Inflammatory macrophage (primary cell): ENCODE measurements around the gene OR2A12.
"Not testable (repeated sequence)": the region's sequence is repeated elsewhere in the genome, so short reads cannot be mapped to it uniquely, and the experiment has no call there.

Source experiments
- DNase-seq, 2 donors: peaks; one replicate each; pipeline ENCODE4 v3.0.0-alpha.2; 2020 to 2022
- total RNA-seq, 18 experiments: gene quantifications; one replicate each; lab custom pipeline; 2026; ENCODE audit warnings: mixed read lengths in 6 of 18, inconsistent platforms in 2 of 18; lab: John Stamatoyannopoulos, UW

OR2A12 gene, protein sequence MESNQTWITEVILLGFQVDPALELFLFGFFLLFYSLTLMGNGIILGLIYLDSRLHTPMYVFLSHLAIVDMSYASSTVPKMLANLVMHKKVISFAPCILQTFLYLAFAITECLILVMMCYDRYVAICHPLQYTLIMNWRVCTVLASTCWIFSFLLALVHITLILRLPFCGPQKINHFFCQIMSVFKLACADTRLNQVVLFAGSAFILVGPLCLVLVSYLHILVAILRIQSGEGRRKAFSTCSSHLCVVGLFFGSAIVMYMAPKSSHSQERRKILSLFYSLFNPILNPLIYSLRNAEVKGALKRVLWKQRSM
- 0 to 0.10 (median 0) reads per million in 18 experiments for total RNA-seq

DNA sequence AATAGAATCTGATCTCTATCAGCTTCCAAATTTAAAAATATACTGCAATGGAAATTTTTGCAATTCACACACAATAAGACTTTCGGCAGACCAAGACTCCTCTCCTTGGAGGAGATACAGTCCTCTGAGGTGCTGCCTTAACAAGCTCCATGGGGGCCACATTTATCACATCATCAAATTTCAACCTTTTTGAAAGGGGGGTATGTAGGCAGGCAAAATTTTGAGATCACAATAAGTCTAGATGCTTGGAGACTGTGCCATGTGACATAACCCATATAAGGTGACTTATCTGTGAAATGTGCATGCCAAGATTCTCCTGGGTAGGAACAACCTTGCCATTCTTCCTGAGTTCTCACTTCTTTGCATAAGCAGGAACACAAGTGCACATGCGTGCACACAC lies at the start of gene OR2A12:
Gene OR2A12, plus strand, starts transcription at position 301 of the 400 bp plus-strand sequence. CDS start 8,830 bp downstream, outside the sequence.
- DNase-seq = no peak

DNA sequence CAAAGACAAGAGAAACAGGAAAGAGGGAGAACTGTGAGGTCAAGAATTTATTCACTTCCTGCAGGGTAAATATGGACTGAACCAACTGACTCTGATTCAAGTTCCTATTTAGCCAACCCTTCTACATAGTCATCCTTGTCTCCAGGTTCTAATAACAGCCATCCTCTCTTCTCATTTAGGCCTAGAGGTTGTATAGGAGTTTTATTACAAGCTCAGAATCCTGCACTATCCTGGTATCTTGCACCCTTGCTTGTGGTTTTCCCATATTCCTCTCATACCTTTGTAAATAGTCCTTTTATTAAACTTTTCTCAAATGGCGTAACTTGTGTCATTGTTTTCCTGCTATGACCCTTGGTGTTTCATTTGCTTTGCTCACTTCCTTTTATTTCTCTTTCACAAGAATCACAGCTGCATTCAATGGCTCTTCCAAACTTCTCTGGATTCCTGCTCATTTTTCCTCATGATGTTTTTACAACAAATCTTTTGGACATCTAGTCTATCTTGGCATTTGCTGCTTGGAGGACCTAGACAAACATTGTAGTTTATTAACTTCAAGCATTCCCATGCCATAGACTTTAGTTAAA lies 49.7 kb upstream of the OR2A12 start:
- no peak for DNase-seq

DNA sequence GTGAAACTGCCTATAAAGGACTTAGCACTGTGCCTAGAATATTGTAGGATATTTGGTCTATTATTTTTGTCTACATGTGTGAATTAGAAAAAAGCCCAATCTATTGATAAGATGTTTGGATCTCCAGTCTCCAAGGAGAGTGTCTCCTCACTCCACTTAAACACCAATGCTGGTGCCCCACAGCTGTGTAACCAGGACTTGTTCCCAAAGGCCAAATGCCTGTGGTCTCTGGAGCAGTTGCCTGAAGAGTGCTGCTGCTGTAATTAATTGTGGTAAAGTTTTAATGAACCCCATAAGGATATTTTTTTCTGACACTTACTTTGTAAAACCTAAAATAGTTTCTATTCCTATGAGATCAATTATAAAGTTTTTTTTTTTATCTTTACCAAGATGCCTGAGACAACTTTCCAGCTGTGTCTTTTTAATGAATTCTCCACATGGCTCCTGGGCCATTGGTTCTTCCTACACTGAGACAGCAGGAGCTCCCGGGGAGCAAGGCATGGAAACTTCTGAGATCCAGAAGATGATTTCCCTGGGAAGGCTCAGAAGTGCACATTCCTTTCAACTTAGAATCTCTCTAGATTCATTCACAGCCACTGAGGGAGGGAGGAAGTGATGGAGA lies 48.6 kb upstream of the OR2A12 start:
- no peak for DNase-seq

DNA sequence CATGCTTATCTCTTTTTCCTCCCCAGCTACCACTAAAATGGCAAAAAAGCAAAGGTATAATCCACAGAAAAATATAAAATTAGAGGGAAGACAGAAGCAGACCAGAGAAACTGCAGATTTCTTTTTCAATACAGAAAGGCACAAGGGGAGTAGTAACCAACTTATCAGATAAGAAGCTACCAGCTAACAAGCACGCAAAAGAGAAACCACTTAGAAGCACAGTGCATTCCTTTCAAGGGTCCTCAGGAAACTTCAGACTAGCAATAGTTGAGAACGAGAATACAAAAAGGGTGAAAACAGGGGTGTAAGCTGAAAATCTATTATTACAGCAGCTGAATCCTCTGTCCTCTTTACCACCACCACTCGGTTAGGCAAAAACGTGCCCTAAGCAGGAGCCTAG lies 47.2 kb upstream of the OR2A12 start:
- DNase-seq = no peak

DNA sequence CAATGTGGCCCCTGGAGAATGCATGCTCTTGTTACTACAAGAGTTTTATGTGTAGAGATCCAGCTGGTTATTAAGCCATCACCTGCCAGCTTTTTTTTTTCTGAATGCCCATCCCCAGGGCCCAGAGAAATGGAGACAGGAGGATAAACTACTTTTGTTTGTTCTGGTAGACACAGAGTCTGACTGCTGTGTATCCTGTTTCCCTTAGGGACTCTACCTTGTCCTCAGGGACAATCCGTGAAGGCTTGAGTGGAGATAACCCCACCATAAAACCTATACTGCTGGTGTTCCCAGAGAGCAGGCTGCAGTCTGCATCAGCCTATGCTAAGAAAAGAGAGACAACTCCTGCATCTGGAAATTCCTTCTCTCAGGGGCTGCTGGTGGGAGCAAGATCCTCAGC lies 37.4 kb upstream of the OR2A12 start, which contains the start of gene OR2A5:
Gene OR2A5, plus strand, starts transcription at position 301 of the 400 bp plus-strand sequence. CDS start 1,454 bp downstream, outside the sequence.
- DNase-seq = no peak

DNA sequence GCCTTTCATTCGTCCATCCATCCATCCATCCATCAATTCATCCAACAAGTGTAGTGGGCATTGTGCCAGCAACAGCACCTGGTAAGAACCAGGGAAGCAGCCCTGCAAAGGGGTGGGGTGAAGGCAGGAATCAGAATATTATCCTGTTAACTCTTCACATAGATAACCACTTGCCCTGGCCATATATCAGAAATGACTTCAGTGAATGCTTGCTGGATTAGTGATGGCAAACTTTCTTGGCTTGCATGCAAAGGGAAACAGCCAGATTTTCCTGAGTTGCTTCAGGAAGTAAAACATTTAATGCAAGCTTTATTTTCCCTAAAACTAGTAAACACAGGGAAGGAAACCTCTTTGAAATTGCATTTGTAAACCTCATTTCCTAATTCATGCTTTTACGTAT lies 36.6 kb upstream of the OR2A12 start:
- no peak for DNase-seq

DNA sequence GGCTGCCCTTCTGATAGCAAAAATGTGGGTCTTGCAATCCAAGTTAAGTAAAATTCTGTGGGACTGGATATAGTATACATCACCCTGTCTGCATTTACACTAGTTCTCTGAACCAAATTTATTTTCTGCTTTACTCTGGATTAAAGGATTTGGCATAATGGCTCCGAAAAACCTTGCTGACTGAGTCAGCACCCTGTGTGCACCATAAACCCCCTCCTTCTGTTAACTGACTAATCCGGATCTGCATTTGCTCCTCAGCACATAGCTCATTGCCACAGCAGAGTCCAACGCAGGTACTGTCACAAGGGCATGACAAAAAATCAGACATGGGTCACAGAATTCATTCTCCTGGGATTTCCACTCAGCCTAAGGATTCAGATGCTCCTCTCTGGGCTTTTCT lies 36.0 kb upstream of the OR2A12 start:
- no peak for DNase-seq

DNA sequence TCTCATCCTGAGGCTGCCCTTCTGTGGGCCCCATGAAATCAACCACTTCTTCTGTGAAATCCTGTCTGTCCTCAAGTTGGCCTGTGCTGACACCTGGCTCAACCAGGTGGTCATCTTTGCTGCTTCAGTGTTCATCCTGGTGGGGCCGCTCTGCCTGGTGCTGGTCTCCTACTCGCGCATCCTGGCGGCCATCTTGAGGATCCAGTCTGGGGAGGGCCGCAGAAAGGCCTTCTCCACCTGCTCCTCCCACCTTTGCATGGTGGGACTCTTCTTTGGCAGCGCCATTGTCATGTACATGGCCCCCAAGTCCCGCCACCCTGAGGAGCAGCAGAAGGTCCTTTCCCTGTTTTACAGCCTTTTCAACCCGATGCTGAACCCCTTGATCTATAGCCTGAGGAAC lies 35.2 kb upstream of the OR2A12 start:
- not testable (repeated sequence) for DNase-seq

DNA sequence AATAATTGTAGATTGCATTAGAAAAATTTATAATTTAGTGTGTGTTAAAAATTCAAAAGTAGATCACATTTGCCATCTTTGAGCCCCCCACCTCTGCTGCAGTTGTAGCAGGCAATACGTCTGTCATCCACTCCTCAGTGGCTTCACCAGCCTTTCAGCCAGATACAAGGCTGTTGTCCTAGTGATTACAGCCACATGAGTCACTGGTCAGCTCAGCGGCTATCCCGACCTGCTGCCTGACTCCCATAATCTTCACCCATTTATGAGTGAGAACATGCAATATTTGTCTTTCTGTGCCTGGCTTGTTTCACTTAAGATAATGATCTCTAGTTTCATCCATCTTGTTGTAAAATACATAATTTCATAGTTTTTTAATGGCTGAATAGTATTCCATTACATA lies 28.1 kb upstream of the OR2A12 start:
- no peak for DNase-seq

DNA sequence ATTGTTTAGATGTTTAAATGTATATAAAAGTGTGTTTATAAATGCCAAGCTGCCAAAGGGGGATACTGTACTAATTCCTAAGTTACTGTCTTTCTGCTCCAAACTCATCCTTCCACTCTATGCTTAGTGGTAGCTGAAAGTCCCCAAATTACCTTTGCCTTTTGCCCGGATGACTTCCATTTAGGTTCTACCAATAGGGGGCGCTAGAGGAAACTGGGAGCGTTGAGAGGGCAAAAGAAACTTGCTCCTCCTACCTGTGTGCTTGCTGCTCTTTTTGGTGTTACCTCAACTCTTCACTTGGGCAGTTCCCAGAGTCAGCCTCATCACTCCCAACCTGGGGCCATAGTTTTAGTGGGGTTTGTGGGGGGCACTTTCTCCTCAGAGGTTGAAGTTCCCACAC lies 22.4 kb upstream of the OR2A12 start:
- no peak for DNase-seq

DNA sequence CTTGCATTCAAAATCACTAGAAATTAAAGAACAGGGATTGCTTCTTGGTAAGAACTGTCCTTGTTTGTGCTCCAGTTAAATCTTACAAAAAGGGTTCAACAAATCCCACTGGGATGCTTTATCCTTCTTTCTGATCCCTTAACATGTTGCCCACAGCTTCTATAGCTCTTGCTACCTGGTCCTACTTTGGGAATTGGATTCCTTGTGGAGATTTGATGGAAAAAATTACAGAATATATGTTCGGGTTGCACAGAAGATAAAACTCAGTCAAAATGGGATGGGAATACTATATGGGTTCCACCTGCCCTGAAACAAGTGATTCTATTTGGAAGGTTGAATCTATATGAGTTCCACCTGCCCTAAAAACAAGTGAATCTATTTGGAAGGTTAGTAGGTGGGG lies 16.6 kb upstream of the OR2A12 start, which contains the start of gene OR2A25:
Gene OR2A25, plus strand, starts transcription at position 301 of the 400 bp plus-strand sequence. CDS start 4,409 bp downstream, outside the sequence.
- DNase-seq = no peak

DNA sequence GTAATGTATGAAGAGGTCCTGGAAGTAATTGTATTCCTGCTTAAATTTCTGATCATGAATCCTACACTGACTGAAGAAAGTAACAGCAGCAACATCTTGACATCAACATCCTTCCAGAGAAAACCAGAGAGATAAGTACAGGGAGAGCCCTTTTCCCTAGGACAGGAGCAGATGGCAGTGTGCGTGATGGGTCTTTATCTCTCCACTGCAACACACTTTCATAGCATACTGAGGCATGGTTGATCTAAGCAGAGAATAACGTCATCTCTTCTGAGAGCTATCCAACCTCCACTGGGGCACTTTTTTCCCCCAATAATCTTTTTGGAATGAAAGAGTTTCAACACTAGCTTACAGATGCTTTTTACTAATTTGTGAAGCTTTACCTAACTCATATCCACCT lies 16.1 kb upstream of the OR2A12 start:
- no peak for DNase-seq

DNA sequence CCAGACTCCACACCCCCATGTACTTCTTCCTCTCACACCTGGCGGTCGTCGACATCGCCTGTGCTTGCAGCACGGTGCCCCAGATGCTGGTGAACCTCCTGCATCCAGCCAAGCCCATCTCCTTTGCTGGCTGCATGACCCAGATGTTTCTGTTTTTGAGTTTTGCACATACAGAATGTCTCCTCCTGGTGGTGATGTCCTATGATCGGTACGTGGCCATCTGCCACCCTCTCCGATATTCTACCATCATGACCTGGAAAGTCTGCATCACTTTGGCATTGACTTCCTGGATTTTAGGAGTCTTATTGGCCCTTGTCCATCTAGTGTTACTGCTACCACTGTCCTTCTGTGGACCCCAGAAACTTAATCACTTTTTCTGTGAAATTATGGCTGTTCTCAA lies 11.7 kb upstream of the OR2A12 start:
- no peak for DNase-seq

DNA sequence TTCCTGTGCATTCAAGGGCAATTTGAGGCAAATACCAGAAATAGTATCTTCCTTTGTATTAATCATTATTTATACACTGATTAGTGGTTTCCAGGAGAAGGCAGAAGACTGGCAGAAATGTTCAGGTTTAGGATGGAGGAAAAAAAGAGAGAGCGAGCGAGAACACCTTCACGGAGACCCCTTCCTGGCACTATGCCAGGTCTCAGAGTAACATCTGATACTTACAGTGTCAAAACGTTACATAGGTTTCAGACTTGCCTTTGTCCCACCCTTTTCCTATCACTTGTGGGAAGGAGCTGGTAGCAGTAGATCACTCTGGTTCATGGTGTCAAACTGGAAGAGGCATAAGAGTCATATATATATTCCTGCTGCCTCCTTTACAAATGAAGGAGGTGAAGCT lies 652 bp downstream of the OR2A12 start:
- DNase-seq = no peak

DNA sequence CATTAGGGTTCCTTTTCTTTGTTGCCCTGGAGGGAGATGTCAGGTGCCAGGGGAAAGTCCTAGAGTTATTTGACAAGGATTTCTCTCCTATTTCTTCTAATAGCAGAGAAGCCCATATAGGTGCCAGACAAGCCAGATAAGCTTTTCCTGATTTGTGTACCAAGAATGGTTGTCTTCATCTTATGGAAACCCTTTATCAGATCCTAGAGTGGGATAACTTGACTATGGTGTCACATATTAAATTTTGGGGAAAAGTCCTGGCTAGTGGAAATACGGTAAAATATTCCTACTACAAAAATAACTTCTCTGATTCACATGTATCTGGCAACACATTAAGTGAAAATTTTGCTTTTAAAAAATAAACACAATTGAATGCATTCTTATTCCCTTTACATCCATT lies 1.2 kb downstream of the OR2A12 start:
- DNase-seq = no peak

DNA sequence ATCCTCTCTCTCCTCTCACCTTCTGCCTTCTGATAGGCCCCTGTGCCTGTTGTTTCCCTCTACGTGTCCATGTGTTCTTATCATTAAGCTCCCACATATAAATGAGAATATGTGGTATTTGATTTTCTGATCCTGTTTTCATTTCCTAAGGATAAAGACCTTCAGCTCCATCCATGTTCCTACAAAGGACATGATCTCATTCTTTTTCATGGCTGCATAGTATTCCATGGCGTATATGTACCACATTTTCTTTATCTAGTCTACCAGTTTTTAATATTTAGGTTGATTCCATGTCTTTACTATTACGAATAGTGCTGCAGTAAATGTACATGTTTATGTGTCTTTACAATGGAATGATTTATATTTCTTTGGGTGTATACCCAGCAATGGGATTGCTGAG lies 4.6 kb downstream of the OR2A12 start:
- DNase-seq = no peak

DNA sequence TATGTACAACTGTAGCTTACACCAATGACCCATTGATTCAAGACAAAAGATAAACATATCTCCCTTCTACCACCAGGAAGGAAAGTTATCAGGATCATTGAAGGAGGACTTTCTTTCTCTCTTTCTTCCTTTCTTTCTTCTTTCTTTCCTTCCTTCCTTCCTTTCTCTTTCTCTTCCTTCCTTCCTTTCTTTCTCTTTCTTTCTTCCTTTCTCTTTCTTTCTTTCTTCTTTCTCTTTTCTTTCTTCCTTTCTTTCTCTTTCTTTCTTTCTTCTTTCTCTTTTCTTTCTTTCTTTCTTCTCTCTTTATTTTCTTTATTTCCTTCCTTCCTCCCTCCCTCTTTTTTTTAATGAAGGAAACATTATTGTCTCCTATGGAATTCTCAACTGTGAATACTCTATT lies 12.7 kb downstream of the OR2A12 start:
- DNase-seq = no peak

DNA sequence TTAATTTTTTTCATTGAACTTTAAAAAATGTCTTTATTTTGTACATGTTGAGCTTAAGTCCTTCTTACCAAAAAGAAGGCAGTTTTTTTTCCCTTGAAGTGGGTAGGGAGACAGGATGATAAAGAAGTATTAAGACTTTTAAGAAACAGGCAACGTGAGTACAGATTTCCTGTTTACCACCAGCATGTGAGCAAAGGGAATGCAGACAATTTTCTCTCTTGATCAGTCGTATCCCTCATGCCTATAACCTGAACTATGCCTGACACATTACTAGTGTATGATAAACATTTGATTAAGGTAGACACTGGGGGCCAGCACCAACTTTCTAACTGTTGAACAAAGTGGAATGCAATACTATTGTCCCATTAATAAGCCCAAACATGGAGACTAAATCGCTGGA lies 14.5 kb downstream of the OR2A12 start:
- DNase-seq = no peak

DNA sequence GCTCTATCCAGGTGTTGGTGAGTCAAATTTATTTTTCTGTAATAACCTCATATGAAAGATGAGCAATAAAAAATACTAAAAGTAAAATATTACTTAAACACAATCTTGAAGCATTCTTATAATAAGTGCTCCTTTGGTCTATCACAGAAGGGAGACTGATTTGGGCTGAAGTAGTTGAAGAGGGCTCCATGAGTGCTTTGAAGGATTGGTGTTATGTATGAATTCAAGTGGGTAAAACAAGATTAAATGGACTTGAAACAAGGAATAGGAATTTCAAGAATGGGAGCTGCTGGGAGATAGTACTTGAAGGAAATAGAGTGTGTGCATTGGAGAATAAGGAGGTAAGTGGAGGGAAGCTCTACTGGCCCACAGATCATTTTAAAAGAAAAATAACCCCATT lies 16.0 kb downstream of the OR2A12 start:
- no peak for DNase-seq

DNA sequence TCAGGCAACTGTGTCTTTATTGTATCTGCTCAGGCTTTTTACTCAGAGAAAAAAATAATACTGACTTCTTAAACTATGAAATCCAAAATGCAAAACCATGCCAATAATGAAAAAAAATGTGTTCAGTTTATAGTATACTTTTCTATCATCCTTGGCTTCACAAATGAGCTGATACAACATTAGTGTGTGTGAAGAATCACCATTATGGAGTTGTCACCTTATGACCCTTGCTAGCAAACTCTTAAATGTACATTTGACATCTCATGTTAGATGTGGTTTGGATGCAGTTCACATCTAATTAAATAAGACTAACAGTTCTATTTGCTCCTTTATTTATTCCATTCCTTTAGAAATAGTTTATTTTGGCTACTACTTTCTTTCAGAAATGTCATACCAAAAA lies 19.1 kb downstream of the OR2A12 start:
- no peak for DNase-seq

DNA sequence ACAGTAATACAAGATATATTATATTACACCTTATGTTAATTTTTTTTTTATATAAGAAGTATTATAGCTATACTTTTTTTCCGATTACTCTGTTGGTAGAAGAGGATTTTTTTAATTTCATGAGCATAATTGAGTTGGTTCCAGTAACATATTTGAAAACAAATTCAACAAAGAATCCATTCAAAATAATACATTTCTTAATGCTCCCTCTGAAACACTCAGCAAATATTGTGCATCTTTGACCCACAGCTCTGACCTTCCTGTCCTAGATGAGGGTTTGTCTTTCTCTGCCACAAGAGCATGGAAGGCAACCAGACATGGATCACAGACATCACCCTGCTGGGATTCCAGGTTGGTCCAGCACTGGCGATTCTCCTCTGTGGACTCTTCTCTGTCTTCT lies 23.2 kb downstream of the OR2A12 start, which contains the start of gene OR2A2:
Gene OR2A2, plus strand, starts transcription at position 301 of the 400 bp plus-strand sequence. Its CDS starts 0 bp downstream, at position 301.
- DNase-seq = no peak

DNA sequence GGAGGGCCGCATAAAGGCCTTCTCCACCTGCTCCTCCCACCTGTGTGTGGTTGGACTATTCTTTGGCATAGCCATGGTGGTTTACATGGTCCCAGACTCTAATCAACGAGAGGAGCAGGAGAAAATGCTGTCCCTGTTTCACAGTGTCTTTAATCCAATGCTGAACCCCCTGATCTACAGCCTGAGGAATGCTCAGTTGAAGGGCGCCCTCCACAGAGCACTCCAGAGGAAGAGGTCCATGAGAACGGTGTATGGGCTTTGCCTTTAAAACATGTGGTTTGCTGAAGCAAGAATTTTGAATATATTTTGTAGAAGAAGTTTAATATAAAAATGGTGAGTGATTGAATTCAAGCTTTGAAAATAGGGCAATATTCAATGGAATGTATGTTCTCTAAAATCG lies 24.2 kb downstream of the OR2A12 start:
- no peak for DNase-seq

DNA sequence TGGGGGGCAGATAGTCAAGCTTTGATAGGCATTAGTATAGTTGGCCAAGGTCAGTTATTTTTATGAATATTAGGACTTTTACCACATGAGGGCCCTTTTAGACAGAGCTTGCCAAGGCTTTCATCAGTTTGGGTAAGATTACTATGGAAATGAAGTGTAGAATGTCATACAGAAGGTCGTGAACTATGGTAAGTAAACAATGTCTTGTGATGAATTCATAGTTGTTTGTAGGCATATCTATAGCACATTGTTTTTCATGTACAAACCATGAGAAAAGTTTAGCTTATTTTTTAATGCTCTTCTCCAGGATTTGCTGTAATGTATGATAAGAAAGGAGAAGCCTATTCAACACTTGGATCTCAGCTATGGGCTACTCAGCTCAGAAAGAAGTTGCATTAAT lies 27.6 kb downstream of the OR2A12 start:
- DNase-seq = no peak

DNA sequence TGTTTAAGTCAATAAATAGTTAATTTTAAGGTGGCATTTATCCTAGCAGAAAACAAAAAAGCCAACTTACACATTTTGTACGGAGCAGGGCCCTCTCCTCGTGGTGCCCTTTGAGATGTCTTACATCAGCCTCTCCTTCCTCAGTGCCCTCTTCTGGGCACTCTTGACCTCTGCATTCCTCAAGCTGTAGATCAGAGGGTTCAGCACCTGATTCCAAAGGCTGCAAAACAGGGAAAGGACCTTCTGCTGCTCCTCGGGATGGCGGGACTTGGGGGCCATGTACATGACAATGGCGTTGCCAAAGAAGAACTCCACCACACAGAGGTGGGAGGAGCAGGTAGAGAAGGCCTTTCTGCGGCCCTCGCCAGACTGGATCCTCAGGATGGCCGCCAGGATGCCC lies 32.3 kb downstream of the OR2A12 start:
- DNase-seq = no peak
